Testis (tissue), 2 donors: ENCODE results near the gene VILL.

Experiments
- POLR2A ChIP-seq: fragments of 450-650 bp; IDR thresholded peaks from one replicate; pipeline ENCODE4 v1.6.1; 2017; ENCODE audit warnings: antibody characterized with exemption, mild to moderate bottlenecking, moderate library complexity
- TF ChIP-seq, protein P1 (sequence below), 3 experiments: fragments of 450-650 bp in 2 of 3; fragments of 200-600 bp in 1 of 3; sonication (generic) in 1 of 3; IDR thresholded peaks; one replicate each; pipeline ENCODE4 v1.5.1; 2016 to 2019; ENCODE audit warnings: antibody characterized with exemption in 3 of 3, mild to moderate bottlenecking in 2 of 3, moderate library complexity in 1 of 3

DNA sequence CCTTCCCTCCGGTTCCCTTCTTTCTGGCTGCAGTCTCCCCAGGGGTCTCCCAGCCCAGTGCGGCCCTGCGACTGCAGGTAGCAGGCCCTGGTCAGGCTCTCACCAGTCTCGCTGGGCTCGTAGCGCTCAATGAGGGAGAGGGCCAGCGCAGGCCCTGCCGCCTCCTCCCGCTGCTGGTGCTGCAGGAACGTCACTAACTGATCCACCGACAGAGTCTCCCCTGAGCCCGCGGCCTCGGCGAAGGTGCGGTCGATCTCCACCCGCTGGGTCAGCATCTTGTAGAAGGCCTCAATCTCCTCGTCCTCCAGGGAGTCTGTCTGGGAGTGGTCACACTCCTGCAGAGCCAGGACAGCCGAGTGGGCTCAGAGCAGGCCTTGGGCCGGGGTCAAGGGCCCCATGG is 20.5 kb downstream of the VILL start:
- TF ChIP-seq, protein P1, sequence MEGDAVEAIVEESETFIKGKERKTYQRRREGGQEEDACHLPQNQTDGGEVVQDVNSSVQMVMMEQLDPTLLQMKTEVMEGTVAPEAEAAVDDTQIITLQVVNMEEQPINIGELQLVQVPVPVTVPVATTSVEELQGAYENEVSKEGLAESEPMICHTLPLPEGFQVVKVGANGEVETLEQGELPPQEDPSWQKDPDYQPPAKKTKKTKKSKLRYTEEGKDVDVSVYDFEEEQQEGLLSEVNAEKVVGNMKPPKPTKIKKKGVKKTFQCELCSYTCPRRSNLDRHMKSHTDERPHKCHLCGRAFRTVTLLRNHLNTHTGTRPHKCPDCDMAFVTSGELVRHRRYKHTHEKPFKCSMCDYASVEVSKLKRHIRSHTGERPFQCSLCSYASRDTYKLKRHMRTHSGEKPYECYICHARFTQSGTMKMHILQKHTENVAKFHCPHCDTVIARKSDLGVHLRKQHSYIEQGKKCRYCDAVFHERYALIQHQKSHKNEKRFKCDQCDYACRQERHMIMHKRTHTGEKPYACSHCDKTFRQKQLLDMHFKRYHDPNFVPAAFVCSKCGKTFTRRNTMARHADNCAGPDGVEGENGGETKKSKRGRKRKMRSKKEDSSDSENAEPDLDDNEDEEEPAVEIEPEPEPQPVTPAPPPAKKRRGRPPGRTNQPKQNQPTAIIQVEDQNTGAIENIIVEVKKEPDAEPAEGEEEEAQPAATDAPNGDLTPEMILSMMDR (IDR thresholded peaks at IDR 0.05), result no peak
- no peak for TF ChIP-seq POLR2A
